Transverse colon (tissue), 4 donors: ENCODE results near the gene GARS1. TPM values are rescaled to one million over a fixed set of nuclear protein-coding genes. Genes with fewer than 3 reads are reported as not detected.

Source experiments
- DNase-seq: peaks from one replicate; pipeline ENCODE4 v3.0.0-alpha.2; 2019
- H3K27ac ChIP-seq, 4 donors: fragments of 200-600 bp; sonication (generic); 2 replicates each; pipeline ENCODE4 v1.5.1; 2016 to 2018; ENCODE audit warnings: inconsistent platforms in 4 of 4
- H3K27me3 ChIP-seq: fragments of 200-600 bp; sonication (generic); 2 replicates; pipeline ENCODE4 v1.5.1; 2017; ENCODE audit warnings: inconsistent platforms
- H3K36me3 ChIP-seq, 4 donors: fragments of 200-600 bp; sonication (generic); 2 replicates each; pipeline ENCODE4 v1.5.1; 2017 to 2019; ENCODE audit warnings: inconsistent platforms in 4 of 4
- H3K4me1 ChIP-seq, 4 donors: fragments of 200-600 bp; sonication (generic); 2 replicates each; pipeline ENCODE4 v1.5.1; 2017 to 2020; ENCODE audit warnings: inconsistent platforms in 4 of 4
- H3K4me3 ChIP-seq, 4 donors: fragments of 200-600 bp; sonication (generic); 1 replicate in 1 of 4; 2 replicates in 3 of 4; pipeline versions ENCODE4 v1.5.1 to v1.6.1; 2017 to 2019; ENCODE audit warnings: inconsistent platforms in 4 of 4
- H3K9me3 ChIP-seq, 2 donors: fragments of 200-600 bp; sonication (generic); 2 replicates each; pipeline ENCODE4 v1.5.1; 2017 to 2019; ENCODE audit warnings: inconsistent platforms in 2 of 2
- CTCF ChIP-seq, 5 experiments: fragments of 200-600 bp in 3 of 5; fragments of 450-650 bp in 2 of 5; sonication (generic) in 3 of 5; IDR thresholded peaks; 1 replicate in 2 of 5; 2 replicates in 3 of 5; pipeline ENCODE4 v1.5.1; 2016 to 2017; ENCODE audit warnings: antibody characterized with exemption in 5 of 5, inconsistent platforms in 3 of 5, mild to moderate bottlenecking in 2 of 5, moderate library complexity in 1 of 5
- EP300 ChIP-seq: sonication (generic); formaldehyde crosslinking; IDR thresholded peaks from one replicate; pipeline ENCODE4 v1.6.1; 2017; ENCODE audit warnings: antibody characterized with exemption, low read depth
- POLR2A ChIP-seq: fragments of 450-650 bp; IDR thresholded peaks from one replicate; pipeline ENCODE4 v1.6.1; 2016; ENCODE audit warnings: antibody characterized with exemption, mild to moderate bottlenecking, moderate library complexity
- POLR2AphosphoS5 ChIP-seq, 3 donors: sonication (generic); formaldehyde crosslinking; IDR thresholded peaks; one replicate each; pipeline ENCODE4 v1.6.1; 2016; ENCODE audit warnings: antibody characterized with exemption in 3 of 3
- WGBS, 2 donors: methylation state at CpG; one replicate each; pipeline ENCODE4 v1.1.5; 2018; ENCODE audit warnings: low coverage in 1 of 2; 5-methylcytosine and 5-hydroxymethylcytosine counted together
- in situ Hi-C, 4 donors: fragments of 200-750 bp; cut with MboI; loops; one replicate each; pipeline versions ENCODE4 v1.15.0 to v1.15.1; 2017; ENCODE audit warnings: low sequenced_read_pairs in 3 of 4, low pct_ligation_motif_present in 1 of 4, low pct_unique_long_range_greater_than_20kb in 1 of 4
- intact Hi-C: fragments of 100-400 bp; cut with DNase I; formaldehyde crosslinking; loops from one replicate; pipeline ENCODE4 v1.15.1; 2023; ENCODE audit warnings: low total_unique reads
- total RNA-seq, 4 donors: library from RNA; depleted of rRNA; stranded (reverse); fragments of >200 nt; gene quantifications; one replicate each; pipeline ENCODE4 v1.1.0, GENCODE V29; 2016

Gene GARS1
- total RNA-seq, 4 donors from 2014 or later = 20.6 to 69.4 (median 34.5) TPM

DNA sequence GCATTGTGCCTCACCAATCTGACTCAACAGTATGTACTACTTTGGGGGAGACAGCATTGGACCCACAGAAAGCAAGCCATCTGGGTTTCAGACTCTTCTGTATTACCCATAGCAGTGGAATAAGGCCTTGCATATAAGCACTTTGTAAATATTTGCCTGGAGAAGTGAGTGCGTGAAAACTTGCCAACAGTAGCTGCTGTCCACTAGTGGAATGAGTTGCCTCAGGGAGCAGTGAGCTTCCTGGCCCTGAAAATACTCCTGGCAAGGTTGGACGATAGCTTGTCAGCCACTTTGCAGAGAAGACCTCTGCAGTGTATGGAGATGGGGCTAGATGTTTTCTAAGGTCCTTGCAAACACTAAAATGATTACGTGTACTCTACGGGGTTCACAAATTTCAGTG, 21.6 kb downstream of the GARS1 start:
- intact Hi-C loops (no loop called here), in situ Hi-C loops (no loop called here)
- Histone ChIP-seq H3K4me1 (no peaks in the 10 kb centered on the region), H3K27ac (no peak overlapping the region), H3K4me3 (no peak overlapping the region), H3K9me3 (no peaks in the 10 kb centered on the region), H3K27me3 (no peaks in the 10 kb centered on the region), H3K36me3 (peaks cover 0 to 20% (median 11%) of the 10 kb centered on the region in 4 donors)
- no peak for DNase-seq
- TF ChIP-seq POLR2A = no peak
- no peak for TF ChIP-seq EP300
- TF ChIP-seq CTCF (IDR thresholded peaks at IDR 0.05) = no peak
- TF ChIP-seq POLR2AphosphoS5 (IDR thresholded peaks at IDR 0.05) = no peak
- WGBS, 2 donors = 83 to 90% methylated on average over 2 to 4 of the region's 4 CpGs

DNA sequence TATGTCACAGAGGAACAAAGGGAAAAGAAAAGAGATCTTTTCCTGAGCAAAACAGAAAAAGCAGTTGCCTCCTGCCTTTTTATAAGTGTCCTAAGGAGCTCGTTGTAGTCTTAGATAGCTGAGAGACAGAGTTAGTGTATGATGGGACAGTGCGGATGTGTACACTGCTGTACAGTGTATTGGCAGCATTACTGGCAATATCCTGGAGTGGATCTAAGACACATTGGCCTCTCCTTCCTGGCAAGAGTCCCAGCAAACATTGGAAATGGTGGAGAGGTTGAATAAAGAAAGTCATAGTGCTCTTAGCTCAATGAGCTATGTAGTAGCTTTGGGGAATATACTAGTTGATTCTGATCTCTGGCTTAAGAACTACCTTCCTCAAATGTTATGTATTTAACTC, 22.7 kb downstream of the GARS1 start:
- in situ Hi-C loops (no loop called here), intact Hi-C loops (no loop called here)
- peak overlapping the region in 1 of 4 donors; percentile 1 for H3K27ac ChIP-seq
- no peak for TF ChIP-seq EP300
- TF ChIP-seq POLR2AphosphoS5 (IDR thresholded peaks at IDR 0.05) = no peak
- no peak for TF ChIP-seq CTCF (IDR thresholded peaks at IDR 0.05)
- no peak for TF ChIP-seq POLR2A
- H3K4me1 ChIP-seq = no peaks in the 10 kb centered on the region
- WGBS, 2 donors = 62 to 83% methylated on average over 2 of the region's 2 CpGs
- no peak overlapping the region for H3K4me3 ChIP-seq
- no peaks in the 10 kb centered on the region for H3K27me3 ChIP-seq
- no peaks in the 10 kb centered on the region for H3K9me3 ChIP-seq
- H3K36me3 ChIP-seq = peaks cover 0 to 30% (median 12%) of the 10 kb centered on the region in 4 donors
- DNase-seq = no peak

DNA sequence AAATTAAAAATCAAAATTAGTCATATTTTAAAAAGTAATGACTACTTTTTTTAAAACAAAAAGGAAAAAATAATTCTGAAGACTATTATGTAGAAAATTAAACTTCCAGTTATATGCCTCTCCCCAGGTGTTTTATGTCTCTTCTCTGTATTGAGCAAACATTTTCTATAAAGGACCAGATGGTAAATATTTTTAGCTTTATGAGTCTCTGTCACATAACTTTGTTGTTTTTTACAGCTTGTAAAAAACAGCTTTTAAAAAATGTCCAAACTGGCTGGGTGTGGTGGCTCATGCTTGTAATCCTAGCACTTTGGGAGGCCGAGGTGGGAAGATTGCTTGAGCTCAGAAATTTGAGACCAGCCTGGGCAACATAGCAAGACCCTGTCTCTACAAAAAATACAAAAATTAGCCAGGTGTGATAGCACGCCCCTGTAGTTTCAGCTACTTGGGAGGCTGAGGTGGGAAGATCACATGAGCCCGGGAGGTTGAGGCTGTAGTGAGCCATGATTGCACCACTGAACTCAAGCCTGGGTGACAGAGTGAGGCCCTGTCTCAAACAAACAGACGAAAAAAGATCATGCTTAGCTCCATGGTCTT, 23.5 kb downstream of the GARS1 start:
- in situ Hi-C loops = no loop called here
- Histone ChIP-seq H3K4me1 (no peaks in the 10 kb centered on the region), H3K27ac (peak overlapping the region in 1 of 4 donors; percentile 1), H3K9me3 (no peaks in the 10 kb centered on the region), H3K36me3 (peaks cover 0 to 33% (median 16%) of the 10 kb centered on the region in 4 donors), H3K4me3 (no peak overlapping the region), H3K27me3 (no peaks in the 10 kb centered on the region)
- TF ChIP-seq EP300 = no peak
- no peak for TF ChIP-seq POLR2AphosphoS5 (IDR thresholded peaks at IDR 0.05)
- no peak for TF ChIP-seq POLR2A
- no peak for TF ChIP-seq CTCF (IDR thresholded peaks at IDR 0.05)
- DNase-seq = no peak
- 91 to 100% methylated on average over 1 to 4 of the region's 4 CpGs for WGBS, 2 donors
- intact Hi-C loops = no loop called here

DNA sequence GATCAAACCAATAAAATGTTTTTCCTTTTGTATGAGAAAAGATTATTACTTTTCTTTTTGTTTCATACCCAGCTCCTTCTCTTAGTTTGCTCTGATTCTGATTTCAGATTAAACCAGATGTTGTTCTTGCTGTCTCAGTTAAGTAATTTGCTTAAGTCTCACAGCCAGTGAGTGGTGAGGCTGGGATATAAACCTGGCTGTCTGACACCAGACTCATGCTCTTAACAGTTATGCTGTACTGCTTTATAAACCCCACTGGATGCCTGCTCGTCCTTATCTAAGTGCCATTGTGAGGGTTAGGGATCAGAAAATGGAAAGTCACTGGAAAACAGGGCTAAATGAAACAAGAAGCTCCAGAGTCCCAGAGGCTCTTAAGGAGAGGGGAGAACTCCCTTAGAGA, 24.3 kb downstream of the GARS1 start:
- no peak overlapping the region for H3K27ac ChIP-seq
- in situ Hi-C loops (no loop called here), intact Hi-C loops (no loop called here)
- no peak for TF ChIP-seq EP300
- no peak for TF ChIP-seq POLR2AphosphoS5 (IDR thresholded peaks at IDR 0.05)
- no peak for TF ChIP-seq POLR2A
- TF ChIP-seq CTCF (IDR thresholded peaks at IDR 0.05) = no peak
- WGBS, 2 donors = 84% methylated on average over 1 of the region's 1 CpG; no CpG with 5 or more reads in 1 of the 2 donors
- H3K9me3 ChIP-seq = no peaks in the 10 kb centered on the region
- no peaks in the 10 kb centered on the region for H3K27me3 ChIP-seq
- H3K4me1 ChIP-seq = no peaks in the 10 kb centered on the region
- DNase-seq = no peak
- peaks cover 0 to 41% (median 20%) of the 10 kb centered on the region in 4 donors for H3K36me3 ChIP-seq
- H3K4me3 ChIP-seq = no peak overlapping the region
